ENCODE data around the gene PCDHGA12.
A peak's percentile ranks its signal among the peaks of the same experiment; 100 is the strongest.

PCDHGA12 gene

DNA sequence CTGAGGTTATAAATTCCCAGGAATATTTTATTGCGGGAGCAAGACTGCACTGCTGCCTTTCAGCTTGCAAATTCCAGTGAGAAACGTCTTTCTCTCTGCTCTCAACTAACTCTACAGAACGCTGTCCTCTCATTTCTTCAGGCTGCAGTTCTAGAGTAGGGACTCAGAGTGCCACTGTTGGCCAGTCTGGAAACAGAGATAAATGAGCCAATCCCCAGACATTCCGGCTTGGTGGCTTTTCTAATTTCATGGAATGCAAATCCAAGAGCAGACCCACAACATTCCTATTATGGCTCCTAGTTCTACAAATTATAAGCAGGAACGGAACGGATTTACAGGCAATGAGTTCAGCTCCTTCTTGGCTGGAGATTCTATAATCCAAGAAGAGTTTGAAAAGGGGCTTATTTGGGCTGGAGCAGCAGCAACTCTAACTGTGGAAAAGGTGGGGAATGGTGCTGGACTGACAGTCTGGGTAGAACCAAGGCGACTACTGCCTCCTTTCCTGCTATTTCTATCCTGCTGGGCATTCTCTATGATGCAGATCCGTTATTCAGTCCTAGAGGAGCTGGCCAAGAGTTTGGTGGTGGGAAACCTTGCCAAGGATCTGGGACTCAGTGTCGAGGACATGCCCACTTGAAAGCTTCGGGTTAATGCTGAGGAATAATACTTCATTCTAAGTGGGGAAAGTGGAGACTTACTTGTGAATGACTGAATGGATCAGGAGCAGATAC is 9.3 kb downstream of the PCDHGA12 start:
- no peak for DNase-seq (ENCODE audit: low read depth)

DNA sequence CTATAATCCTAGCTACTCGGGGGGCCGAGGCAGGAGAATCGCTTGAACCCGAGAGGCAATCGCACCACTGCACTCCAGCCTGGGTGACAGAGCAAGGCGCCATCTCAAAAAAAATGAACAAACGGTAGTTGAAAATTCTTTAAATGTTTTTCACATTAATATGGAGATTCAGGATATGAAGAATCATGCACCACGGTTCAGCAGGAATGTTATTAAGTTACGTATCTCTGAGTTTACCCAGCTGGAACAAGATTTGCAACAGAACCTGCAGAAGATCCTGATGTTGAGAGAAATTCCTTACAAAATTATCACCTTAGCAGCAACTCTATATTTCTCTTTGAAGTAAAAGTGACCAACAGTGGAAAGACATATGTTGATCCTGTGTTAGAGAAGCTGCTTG is 10.0 kb downstream of the PCDHGA12 start:
- no peak for DNase-seq (ENCODE audit: low read depth)

DNA sequence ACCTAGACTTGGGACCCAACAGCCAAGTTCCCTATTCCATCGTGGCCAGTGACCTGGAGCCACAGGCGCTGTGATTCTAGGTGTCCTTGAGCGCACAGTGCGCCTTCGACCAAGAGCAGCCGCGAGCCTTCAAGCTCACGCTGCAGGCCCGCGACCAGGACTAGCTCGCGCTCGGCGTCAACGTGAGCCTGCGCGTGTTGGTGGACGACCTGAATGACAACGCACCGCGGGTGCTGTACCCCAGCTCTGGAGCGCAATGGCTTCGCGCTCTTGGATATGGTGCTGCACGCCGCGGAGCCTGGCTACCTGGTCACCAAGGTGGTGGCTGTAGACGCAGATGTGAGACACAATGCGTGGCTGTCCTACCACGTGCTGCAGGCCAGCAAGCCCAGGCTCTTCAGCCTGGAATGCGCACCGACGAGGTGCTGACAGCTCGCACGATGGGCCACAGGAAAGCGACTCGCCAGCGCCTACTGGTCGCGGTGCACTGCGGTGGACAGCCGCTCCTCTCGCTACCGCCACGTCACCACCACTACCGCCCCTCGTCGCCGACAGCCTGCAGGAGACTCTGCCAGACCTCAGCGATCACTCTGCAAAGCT is 11.4 kb downstream of the PCDHGA12 start:
- no peak for DNase-seq (ENCODE audit: low read depth)

DNA sequence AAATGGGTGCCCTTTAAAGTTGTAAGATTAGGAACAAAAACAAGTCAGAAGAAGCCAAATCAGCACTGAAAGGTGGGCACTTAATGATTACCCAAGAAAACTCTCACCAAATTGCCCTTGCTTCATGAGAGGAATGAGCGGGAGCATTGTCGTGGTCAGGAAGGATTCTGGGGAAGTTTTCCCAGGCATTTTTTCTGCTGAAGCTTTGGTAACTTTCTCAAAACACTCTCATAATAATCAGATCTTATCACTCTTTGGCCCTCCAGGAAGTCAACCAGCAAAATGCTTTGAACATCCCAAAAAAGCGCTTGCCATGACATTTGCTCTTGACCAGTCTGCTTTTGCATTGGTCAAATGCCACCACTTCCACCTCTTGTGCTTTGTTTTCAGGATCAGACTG is 35.0 kb downstream of the PCDHGA12 start:
- DNase-seq (ENCODE audit: low read depth) = no peak

DNA sequence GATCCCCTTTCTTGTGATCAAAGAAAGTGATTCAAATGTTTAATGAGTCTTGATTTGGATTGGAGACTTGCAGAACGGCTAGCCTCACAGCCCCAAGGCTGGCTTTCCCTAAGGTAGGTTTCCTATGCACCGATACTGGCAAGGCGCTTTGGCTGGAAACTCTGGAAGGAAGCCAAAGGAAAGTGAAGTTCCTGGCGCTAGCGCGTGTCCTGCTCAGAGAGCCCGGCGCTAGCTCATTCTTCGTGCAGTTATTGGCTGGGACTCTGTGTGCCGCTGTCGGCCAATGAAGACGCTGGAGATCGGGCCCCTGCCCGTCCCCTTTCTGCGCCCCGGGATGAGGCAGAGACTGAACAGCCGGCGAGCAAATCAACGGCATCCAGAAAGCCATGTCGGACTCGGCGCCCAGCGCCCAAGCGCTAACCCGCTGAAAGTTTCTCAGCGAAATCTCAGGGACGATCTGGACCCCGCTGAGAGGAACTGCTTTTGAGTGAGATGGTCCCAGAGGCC is 45.4 kb downstream of the PCDHGA12 start, which contains the start of gene PCDHGC3:
Gene PCDHGC3 (plus strand): TSS at position 342 of the 507 bp plus-strand sequence. CDS start 151 bp downstream, at position 493.
- DNase-seq (ENCODE audit: low read depth) = peak; percentile 97

DNA sequence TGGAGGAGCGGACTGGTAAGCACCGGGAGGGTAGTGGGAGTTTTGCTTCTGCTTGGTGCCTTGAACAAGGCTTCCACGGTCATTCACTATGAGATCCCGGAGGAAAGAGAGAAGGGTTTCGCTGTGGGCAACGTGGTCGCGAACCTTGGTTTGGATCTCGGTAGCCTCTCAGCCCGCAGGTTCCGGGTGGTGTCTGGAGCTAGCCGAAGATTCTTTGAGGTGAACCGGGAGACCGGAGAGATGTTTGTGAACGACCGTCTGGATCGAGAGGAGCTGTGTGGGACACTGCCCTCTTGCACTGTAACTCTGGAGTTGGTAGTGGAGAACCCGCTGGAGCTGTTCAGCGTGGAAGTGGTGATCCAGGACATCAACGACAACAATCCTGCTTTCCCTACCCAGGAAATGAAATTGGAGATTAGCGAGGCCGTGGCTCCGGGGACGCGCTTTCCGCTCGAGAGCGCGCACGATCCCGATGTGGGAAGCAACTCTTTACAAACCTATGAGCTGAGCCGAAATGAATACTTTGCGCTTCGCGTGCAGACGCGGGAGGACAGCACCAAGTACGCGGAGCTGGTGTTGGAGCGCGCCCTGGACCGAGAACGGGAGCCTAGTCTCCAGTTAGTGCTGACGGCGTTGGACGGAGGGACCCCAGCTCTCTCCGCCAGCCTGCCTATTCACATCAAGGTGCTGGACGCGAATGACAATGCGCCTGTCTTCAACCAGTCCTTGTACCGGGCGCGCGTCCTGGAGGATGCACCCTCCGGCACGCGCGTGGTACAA is 46.0 kb downstream of the PCDHGA12 start:
- DNase-seq (ENCODE audit: low read depth) = peak; percentile 83

DNA sequence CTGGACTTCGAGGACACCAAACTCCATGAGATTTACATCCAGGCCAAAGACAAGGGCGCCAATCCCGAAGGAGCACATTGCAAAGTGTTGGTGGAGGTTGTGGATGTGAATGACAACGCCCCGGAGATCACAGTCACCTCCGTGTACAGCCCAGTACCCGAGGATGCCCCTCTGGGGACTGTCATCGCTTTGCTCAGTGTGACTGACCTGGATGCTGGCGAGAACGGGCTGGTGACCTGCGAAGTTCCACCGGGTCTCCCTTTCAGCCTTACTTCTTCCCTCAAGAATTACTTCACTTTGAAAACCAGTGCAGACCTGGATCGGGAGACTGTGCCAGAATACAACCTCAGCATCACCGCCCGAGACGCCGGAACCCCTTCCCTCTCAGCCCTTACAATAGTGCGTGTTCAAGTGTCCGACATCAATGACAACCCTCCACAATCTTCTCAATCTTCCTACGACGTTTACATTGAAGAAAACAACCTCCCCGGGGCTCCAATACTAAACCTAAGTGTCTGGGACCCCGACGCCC is 46.8 kb downstream of the PCDHGA12 start:
- DNase-seq (ENCODE audit: low read depth) = no peak

DNA sequence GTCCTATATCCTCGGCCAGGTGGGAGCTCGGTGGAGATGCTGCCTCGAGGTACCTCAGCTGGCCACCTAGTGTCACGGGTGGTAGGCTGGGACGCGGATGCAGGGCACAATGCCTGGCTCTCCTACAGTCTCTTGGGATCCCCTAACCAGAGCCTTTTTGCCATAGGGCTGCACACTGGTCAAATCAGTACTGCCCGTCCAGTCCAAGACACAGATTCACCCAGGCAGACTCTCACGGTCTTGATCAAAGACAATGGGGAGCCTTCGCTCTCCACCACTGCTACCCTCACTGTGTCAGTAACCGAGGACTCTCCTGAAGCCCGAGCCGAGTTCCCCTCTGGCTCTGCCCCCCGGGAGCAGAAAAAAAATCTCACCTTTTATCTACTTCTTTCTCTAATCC is 47.5 kb downstream of the PCDHGA12 start:
- no peak for DNase-seq (ENCODE audit: low read depth)

DNA sequence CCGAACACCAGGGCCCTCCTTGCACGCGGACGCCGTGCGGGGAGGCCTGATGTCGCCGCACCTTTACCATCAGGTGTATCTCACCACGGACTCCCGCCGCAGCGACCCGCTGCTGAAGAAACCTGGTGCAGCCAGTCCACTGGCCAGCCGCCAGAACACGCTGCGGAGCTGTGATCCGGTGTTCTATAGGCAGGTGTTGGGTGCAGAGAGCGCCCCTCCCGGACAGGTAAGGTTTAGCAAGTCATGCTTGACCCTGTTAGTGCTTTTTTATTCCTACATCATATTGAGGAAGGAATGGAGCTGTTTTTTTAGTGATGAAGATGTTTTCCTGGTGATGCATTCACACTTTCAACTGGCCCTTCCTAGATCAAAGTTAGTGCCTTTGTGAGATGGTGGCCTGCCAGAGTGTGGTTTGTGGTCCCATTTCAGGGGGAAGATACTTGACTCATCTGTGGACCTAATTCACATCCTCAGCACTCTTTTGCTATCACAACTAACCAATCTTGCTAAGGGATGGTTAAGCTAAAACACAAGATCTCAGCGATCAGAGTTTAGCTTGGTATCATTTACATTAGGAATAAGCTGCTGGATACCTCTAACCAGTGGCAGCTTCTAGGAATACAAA is 48.1 kb downstream of the PCDHGA12 start:
- no peak for DNase-seq (ENCODE audit: low read depth)

DNA sequence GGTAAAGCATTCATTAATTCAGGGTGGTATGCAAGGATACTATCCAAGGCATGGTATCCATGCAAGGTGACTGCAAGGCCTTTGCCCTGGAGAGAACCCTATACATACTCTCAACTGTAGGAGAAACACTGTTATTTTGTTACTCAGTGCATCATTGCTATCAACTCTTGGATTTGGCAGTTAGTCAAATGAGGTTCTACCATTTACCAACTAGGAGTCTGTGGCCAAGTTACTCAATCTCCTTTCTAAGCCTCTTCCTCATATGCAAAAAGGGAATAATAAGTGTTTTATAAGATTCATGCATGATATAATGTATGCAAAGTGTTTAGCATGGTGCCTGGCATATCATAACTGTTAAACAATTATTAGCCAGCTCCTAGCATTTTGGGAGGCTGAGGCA is 49.5 kb downstream of the PCDHGA12 start:
- no peak for DNase-seq (ENCODE audit: low read depth)
